IPS-18c (cell line): ENCODE measurements around the gene GBP5.
"Not testable (repeated sequence)": the region's sequence is repeated elsewhere in the genome, so short reads cannot be mapped to it uniquely, and the experiment has no call there.

Experiments used
- H3K4me3 ChIP-seq: 2 replicates; pipeline ENCODE4 v1.7.0; 2013; ENCODE audit warnings: low read depth, mild to moderate bottlenecking, low read length, moderate library complexity; ENCODE audit not compliant: insufficient read depth
- H3K9me3 ChIP-seq: one replicate; pipeline ENCODE4 v1.6.1; 2013; ENCODE audit warnings: mild to moderate bottlenecking, low read length, moderate library complexity; ENCODE audit not compliant: control insufficient read depth, insufficient read depth

GBP5 gene, protein sequence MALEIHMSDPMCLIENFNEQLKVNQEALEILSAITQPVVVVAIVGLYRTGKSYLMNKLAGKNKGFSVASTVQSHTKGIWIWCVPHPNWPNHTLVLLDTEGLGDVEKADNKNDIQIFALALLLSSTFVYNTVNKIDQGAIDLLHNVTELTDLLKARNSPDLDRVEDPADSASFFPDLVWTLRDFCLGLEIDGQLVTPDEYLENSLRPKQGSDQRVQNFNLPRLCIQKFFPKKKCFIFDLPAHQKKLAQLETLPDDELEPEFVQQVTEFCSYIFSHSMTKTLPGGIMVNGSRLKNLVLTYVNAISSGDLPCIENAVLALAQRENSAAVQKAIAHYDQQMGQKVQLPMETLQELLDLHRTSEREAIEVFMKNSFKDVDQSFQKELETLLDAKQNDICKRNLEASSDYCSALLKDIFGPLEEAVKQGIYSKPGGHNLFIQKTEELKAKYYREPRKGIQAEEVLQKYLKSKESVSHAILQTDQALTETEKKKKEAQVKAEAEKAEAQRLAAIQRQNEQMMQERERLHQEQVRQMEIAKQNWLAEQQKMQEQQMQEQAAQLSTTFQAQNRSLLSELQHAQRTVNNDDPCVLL

DNA sequence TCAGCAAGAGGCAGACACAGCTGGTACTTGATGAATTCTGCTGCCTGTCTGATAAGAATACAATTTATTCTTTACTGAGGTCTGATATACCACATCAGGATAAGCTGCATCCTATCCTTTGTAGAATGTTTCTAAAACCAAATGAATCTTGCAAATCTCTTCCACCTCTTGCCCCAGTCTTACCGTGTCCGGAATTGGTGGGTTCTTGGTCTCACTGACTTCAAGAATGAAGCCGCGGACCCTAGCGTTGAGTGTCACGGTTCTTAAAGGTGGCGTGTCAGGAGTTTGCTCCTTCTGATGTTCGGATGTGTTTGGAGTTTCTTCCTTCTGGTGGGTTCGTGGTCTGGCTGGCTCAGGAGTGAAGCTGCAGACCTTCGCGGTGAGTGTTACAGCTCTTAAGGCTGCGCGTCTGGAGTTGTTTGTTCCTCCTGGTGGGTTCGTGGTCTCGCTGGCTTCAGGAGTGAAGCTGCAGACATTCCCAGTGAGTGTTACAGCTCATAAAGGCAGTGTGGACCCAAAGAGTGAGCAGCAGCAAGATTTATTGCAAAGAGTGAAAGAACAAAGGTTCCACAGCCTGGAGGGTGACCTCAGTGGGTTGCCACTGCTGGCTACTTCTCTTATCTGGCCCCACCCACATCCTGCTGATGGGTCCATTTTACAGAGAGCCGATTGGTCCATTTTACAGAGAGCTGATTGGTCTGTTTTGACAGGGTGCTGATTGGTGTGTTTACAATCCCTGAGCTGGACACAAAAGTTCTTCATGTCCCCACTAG, at the start of gene GBP5:
Gene GBP5, minus strand, starts transcription at position 592 of the 773 bp plus-strand sequence. CDS start 3,305 bp downstream, outside the sequence.
- not testable (repeated sequence) for H3K9me3 ChIP-seq, H3K4me3 ChIP-seq

GRCh38 chr1:89322402-89322801, 49.7 kb upstream of the GBP5 start:
- peaks cover 2% of the 10 kb centered on the region for H3K9me3 ChIP-seq
- no peak overlapping the region for H3K4me3 ChIP-seq

DNA sequence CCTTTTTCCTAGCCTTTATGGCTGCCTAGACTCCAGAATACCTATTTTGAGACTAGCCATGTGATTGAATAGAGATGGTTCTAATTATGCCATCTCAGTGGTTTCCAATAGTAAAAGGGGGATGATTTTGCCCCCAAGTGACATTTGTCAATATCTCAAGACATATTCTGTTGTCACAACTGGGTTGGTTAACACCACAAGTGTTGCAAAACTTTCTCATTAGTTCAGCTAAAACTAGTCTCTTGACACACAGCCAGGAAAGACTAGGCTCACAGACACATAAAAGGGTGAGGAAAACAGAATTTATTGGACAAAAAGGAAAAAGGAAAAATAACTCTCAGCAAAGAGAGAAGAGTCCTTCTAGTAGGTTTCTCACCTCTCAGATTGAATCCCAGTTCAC, 39.9 kb upstream of the GBP5 start:
- Histone ChIP-seq H3K4me3 (no peak overlapping the region), H3K9me3 (no peaks in the 10 kb centered on the region)

GRCh38 chr1:89311757-89312156, 39.1 kb upstream of the GBP5 start:
- Histone ChIP-seq H3K4me3 (no peak overlapping the region), H3K9me3 (no peaks in the 10 kb centered on the region)

GRCh38 chr1:89310976-89311375, 38.3 kb upstream of the GBP5 start:
- Histone ChIP-seq H3K4me3 (no peak overlapping the region), H3K9me3 (no peaks in the 10 kb centered on the region)

GRCh38 chr1:89310505-89310904, 37.8 kb upstream of the GBP5 start:
- Histone ChIP-seq H3K9me3 (no peaks in the 10 kb centered on the region), H3K4me3 (no peak overlapping the region)

GRCh38 chr1:89309828-89310227, 37.2 kb upstream of the GBP5 start:
- no peaks in the 10 kb centered on the region for H3K9me3 ChIP-seq
- H3K4me3 ChIP-seq = no peak overlapping the region

DNA sequence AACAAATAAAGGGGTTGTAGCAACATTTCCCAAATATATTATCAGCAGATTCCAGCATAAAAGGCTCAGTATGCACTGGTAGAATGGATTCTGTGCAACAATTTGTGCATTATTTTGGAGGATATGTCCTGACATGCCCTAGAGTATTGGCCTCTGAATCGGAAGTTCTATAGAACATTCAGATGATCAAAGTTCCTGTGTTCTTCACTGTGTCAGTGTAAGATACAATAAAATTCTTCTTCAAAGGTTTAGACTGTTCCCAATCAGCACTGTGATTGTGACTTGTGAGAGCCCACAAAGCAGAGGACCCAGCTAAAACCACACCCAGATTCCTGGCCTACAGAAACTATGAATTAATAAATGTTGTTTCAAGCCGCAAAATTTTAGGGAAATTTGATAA, 33.6 kb upstream of the GBP5 start:
- H3K9me3 ChIP-seq = no peaks in the 10 kb centered on the region
- H3K4me3 ChIP-seq = no peak overlapping the region

- Histone ChIP-seq H3K4me3 (no peak overlapping the region), H3K9me3 (no peaks in the 10 kb centered on the region)
Observed at GRCh38 chr1:89305493-89305892, 32.8 kb upstream of the GBP5 start.

- H3K9me3 ChIP-seq = no peaks in the 10 kb centered on the region
- no peak overlapping the region for H3K4me3 ChIP-seq
Observed at GRCh38 chr1:89304572-89305230, 32.0 kb upstream of the GBP5 start.

GRCh38 chr1:89302697-89303332, 30.2 kb upstream of the GBP5 start:
- Histone ChIP-seq H3K9me3 (no peaks in the 10 kb centered on the region), H3K4me3 (no peak overlapping the region)

GRCh38 chr1:89299739-89300463, 27.2 kb upstream of the GBP5 start:
- H3K9me3 ChIP-seq, H3K4me3 ChIP-seq: not testable (repeated sequence)

DNA sequence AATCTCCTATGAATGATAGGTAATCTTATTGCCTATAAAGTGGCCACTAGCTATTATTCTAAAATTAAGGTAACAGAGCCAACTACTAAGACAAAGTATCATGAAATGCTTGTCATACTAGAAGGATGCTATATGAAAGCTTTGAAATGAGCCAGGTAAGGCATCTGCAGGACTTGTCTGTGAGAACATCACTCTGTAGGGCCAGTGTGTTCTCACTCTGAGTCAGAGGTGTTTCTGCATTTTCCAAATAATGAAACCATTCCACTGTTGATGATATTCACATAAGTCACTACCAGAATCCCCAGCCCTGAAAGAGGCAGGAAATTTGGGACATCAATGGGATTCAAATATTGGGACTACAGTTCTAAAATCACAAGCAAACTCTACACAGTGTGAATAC, 25.8 kb upstream of the GBP5 start:
- Histone ChIP-seq H3K4me3 (no peak overlapping the region), H3K9me3 (no peaks in the 10 kb centered on the region)

DNA sequence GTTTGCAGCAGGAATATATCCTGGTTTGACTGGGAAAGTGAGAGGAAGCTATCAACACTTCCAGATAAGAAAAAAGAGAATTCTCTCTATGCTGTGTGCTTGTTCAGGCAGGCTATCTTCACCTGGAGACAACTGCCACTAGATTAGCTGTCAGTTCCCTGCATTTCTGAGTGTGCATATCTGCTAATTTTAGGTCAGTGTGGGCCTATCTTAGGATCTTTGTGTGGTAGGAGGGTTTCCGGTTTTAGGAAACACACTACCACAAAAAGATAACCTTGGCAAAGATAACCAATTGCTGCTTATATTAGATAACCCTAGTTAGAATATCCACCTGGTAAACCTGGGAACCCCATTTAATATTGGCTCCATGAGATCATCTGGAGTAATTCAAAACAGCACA, 22.5 kb upstream of the GBP5 start:
- no peak overlapping the region for H3K4me3 ChIP-seq
- no peaks in the 10 kb centered on the region for H3K9me3 ChIP-seq

- H3K4me3 ChIP-seq = no peak overlapping the region
- no peaks in the 10 kb centered on the region for H3K9me3 ChIP-seq
Observed at GRCh38 chr1:89291276-89291675, 18.6 kb upstream of the GBP5 start.

DNA sequence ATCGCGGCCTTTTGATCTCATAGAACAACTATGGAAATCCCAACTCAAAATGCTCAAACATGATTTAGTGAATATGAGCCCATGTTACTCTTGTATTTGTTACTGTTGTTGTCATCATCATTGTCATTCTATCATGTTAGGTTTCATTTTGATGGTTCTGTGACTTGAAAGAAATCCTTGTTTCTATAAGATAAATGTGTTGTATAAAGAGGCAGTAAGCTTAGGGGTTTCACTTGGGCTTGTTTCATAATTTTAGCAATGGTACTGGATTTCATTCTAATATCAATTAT, 15.3 kb upstream of the GBP5 start:
- H3K4me3 ChIP-seq = no peak overlapping the region

More for the DNA sequence above, 15.3 kb upstream of the GBP5 start:
- H3K9me3 ChIP-seq = no peaks in the 10 kb centered on the region
